Measurements from ENCODE around the gene METTL3. TPM values are rescaled to one million over a fixed set of nuclear protein-coding genes. Genes with fewer than 3 reads are reported as not detected.

Gene METTL3
- total and polyA plus RNA-seq, 2 experiments from 2014 or later = 39.0 to 44.1 TPM

GRCh38 chr14:21509432-21510143 lies 1.6 kb downstream of the METTL3 start:
- Histone ChIP-seq H3K4me1 (ENCODE audit: insufficient read depth) (peaks cover 4% of the 10 kb centered on the region), H3K27me3 (no peaks in the 10 kb centered on the region), H4K20me1 (ENCODE audit: insufficient read depth, poor library complexity, severe bottlenecking) (no peaks in the 10 kb centered on the region), H3K4me2 (peak overlapping the region; percentile 78), H3K4me3 (peak overlapping the region; percentile 45), H2AFZ (no peak overlapping the region), H3K79me2 (peaks cover 60% of the 10 kb centered on the region), H3K27ac (no peak overlapping the region), H3K9me3 (ENCODE audit: low read depth) (no peaks in the 10 kb centered on the region), H3K9me2 (replicated peaks; ENCODE audit: insufficient read depth) (no peaks in the 10 kb centered on the region), H3K36me3 (replicated peaks; ENCODE audit: insufficient read depth, low read depth) (no peaks in the 10 kb centered on the region)
- TF ChIP-seq EZH2 (IDR thresholded peaks at IDR 0.05; ENCODE audit: borderline replicate concordance) (no peak), EZH2phosphoT487 (IDR thresholded peaks at IDR 0.05; ENCODE audit: low read depth, severe bottlenecking, unreplicated experiment) (no peak)
- TF ChIP-seq, protein P1, sequence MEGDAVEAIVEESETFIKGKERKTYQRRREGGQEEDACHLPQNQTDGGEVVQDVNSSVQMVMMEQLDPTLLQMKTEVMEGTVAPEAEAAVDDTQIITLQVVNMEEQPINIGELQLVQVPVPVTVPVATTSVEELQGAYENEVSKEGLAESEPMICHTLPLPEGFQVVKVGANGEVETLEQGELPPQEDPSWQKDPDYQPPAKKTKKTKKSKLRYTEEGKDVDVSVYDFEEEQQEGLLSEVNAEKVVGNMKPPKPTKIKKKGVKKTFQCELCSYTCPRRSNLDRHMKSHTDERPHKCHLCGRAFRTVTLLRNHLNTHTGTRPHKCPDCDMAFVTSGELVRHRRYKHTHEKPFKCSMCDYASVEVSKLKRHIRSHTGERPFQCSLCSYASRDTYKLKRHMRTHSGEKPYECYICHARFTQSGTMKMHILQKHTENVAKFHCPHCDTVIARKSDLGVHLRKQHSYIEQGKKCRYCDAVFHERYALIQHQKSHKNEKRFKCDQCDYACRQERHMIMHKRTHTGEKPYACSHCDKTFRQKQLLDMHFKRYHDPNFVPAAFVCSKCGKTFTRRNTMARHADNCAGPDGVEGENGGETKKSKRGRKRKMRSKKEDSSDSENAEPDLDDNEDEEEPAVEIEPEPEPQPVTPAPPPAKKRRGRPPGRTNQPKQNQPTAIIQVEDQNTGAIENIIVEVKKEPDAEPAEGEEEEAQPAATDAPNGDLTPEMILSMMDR (IDR thresholded peaks at IDR 0.05; ENCODE audit: poor library complexity) = no peak
- 87% methylated on average over 6 of the region's 6 CpGs for WGBS (ENCODE audit: low lambda C conversion rate, missing lambda C conversion rate)
- DNase-seq (ENCODE audit: low spot score) = no peak

GRCh38 chr14:21506557-21506956 lies 4.6 kb downstream of the METTL3 start:
- peaks cover 4% of the 10 kb centered on the region for H3K4me1 ChIP-seq (ENCODE audit: insufficient read depth)
- no peak for DNase-seq (ENCODE audit: low spot score)
- H3K27me3 ChIP-seq = no peaks in the 10 kb centered on the region
- no peak overlapping the region for H3K27ac ChIP-seq
- H4K20me1 ChIP-seq (ENCODE audit: insufficient read depth, poor library complexity, severe bottlenecking) = no peaks in the 10 kb centered on the region
- H3K4me2 ChIP-seq = no peak overlapping the region
- TF ChIP-seq EZH2 (IDR thresholded peaks at IDR 0.05; ENCODE audit: borderline replicate concordance) (no peak), EZH2phosphoT487 (IDR thresholded peaks at IDR 0.05; ENCODE audit: low read depth, severe bottlenecking, unreplicated experiment) (no peak)
- TF ChIP-seq, protein P1 (IDR thresholded peaks at IDR 0.05; ENCODE audit: poor library complexity) = no peak
- H3K9me3 ChIP-seq (ENCODE audit: low read depth) = no peaks in the 10 kb centered on the region
- H3K4me3 ChIP-seq = no peak overlapping the region
- H2AFZ ChIP-seq = no peak overlapping the region
- peaks cover 74% of the 10 kb centered on the region for H3K79me2 ChIP-seq
- WGBS (ENCODE audit: low lambda C conversion rate, missing lambda C conversion rate) = 88% methylated on average over 2 of the region's 2 CpGs
- H3K9me2 ChIP-seq (replicated peaks; ENCODE audit: insufficient read depth) = no peaks in the 10 kb centered on the region
- H3K36me3 ChIP-seq (replicated peaks; ENCODE audit: insufficient read depth, low read depth) = no peaks in the 10 kb centered on the region

DNA sequence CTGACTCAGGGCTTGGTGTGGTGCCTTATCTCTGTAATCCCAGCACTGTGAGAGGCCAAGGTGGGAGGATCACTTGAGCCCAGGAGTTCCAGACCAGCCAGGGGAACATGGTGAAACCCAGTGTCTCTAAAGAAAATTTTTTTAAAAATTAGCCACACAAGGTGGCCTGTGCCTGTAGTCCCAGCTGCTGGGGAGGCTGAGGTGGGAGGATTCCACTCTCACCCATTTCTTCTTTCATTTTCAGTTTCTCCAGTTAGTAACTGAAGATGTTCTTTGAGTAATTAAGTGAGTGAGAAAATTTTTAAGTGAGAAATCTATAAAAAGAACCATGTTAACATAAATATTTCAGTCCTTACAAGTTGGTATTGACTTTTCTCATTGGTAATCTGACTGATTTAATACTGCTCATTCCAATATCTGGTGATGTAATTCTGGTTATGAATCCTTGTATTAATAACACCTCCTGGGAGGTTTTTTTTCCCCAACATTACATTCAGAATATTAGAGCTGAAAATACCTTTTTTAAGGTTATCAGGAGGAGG lies 6.1 kb downstream of the METTL3 start:
- Histone ChIP-seq H3K9me3 (ENCODE audit: low read depth) (no peaks in the 10 kb centered on the region), H3K36me3 (replicated peaks; ENCODE audit: insufficient read depth, low read depth) (no peaks in the 10 kb centered on the region), H3K4me3 (no peak overlapping the region), H3K27ac (no peak overlapping the region), H3K79me2 (peaks cover 67% of the 10 kb centered on the region), H2AFZ (no peak overlapping the region), H4K20me1 (ENCODE audit: insufficient read depth, poor library complexity, severe bottlenecking) (no peaks in the 10 kb centered on the region), H3K27me3 (no peaks in the 10 kb centered on the region), H3K9me2 (replicated peaks; ENCODE audit: insufficient read depth) (no peaks in the 10 kb centered on the region), H3K4me1 (ENCODE audit: insufficient read depth) (peaks cover 2% of the 10 kb centered on the region), H3K4me2 (no peak overlapping the region)
- TF ChIP-seq, protein P1 (IDR thresholded peaks at IDR 0.05; ENCODE audit: poor library complexity) = no peak
- TF ChIP-seq EZH2 (IDR thresholded peaks at IDR 0.05; ENCODE audit: borderline replicate concordance) (no peak), EZH2phosphoT487 (IDR thresholded peaks at IDR 0.05; ENCODE audit: low read depth, severe bottlenecking, unreplicated experiment) (no peak)
- no peak for DNase-seq (ENCODE audit: low spot score)
